ENCODE data around the gene DISC1.
"Not testable (repeated sequence)": the region's sequence is repeated elsewhere in the genome, so short reads cannot be mapped to it uniquely, and the experiment has no call there.

DISC1 gene

DNA sequence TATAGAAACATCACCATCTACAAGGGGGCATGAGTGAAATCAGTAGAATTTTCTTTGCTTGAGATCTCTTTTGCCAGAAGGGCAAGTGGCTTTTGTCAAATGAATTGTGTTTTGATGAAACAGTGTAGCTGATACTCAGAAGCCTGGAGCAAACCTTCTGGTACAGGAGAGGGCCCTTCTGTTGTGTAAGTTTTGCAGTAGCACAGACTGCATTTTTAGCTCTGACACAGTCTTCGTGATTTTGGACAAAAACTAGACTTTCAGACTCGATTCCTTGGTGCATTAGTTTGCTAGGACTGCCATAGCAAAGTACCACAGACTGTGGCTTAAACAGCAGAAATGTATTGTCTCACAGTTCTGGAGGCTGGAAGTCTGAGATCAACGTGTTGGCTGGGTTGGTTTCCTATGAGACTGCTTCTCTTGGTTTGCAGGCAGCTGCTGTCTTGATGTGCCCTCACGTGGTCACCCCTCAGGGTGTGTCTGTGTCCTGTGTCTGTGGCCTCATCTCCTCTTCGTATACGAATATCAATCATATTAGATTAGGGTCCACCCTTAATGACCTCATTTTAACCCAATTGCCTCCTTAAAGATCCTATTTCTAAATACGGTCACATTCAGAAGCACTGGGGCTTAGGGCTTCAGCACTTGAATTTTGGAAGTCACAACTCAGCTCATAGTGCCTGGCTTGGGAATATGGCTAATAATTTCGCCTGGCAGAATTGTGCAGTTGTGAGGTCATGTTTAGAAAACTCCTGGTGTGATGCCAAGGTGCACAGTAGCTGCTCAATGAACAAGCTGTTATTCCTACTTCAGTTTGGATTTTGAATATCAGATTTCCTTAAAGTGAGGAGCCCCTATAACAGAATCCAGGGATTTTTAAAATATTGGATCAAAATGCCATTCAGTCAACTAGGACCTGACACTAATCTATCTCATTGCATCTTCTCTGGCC lies 21.2 kb upstream of the DISC1 start:
- no peak for DNase-seq (ENCODE audit: low read depth in 2 of 3, low spot score in 1 of 3)

DNA sequence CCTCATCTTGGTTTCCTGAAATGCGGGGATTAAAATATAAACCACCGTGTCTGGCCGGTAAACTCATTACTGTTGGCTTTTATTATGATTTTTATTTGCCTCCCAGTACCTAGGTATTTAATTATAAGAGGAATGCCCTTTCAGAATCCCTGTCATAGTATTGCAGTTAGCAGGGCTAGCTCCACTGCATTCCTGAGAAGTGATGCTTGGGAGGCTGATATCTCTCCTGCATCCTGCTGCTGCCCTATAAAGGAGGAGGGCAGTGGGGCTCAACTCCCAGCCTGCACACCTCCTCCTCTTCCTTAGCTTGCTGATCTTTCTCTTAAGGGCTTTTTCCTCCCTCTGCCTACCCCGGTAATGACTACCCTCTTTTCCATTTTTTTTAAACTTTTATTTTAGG lies 19.9 kb upstream of the DISC1 start:
- no peak for DNase-seq (ENCODE audit: low read depth in 2 of 3, low spot score in 1 of 3)

DNA sequence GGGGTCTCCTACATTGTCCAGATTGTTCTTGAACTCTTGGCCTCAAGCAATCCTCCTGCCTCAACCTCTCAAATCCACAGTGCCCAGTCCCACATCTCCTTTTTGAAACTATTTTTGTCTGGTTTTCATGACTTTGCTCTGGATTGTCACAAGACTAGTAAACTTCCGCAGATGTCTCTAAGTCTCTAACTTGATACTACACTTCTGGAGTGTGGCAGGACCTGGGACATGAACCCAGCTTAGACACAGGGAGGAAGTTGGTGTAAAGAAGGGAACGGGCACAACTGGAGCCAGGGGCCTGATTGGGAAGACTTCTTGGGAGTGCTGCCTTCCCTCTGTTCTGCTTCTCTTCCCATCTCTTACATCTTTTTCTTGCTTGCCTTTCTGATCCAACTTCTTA lies 16.2 kb upstream of the DISC1 start:
- no peak for DNase-seq (ENCODE audit: low read depth in 2 of 3, low spot score in 1 of 3)

DNA sequence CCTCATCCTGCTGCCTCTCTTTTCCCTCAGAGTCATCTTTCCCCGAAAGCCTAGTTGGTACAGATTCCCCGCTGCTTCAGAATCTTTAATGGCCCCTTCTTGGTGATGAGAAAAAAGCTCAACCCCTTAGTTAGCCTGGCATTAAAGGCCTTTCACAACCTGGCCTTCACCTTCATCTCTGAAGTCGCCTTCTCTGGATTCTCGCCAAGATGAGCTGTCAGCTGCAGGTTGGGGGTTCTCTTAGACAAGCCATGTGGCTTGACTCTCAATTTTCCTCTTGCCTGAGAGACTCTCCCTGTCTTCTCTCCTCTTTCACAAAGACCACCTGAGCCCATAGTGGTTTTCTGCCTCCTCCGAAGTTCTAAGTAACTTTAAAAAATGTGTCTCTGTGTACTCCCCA lies 15.5 kb upstream of the DISC1 start:
- no peak for DNase-seq (ENCODE audit: low read depth in 2 of 3, low spot score in 1 of 3)

DNA sequence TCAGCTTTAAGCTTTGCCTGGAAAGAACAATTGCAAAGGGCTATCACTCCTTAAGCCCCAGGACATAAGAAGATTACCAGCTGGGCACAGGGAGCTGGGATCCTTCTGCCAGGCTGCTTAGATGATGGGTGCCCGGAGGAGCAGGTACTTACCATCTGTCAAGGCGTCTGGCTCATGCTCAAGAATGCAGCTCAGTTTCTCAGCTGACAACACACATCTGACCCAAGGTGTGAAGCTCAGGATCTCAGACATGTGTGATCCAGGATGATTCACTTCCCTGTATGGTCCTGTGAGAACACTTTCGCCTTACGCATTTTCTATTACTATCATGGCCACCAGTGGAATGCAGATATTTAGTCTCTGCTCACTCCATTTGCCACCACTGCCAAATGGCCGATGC lies 14.7 kb upstream of the DISC1 start:
- no peak for DNase-seq (ENCODE audit: low read depth in 2 of 3, low spot score in 1 of 3)

DNA sequence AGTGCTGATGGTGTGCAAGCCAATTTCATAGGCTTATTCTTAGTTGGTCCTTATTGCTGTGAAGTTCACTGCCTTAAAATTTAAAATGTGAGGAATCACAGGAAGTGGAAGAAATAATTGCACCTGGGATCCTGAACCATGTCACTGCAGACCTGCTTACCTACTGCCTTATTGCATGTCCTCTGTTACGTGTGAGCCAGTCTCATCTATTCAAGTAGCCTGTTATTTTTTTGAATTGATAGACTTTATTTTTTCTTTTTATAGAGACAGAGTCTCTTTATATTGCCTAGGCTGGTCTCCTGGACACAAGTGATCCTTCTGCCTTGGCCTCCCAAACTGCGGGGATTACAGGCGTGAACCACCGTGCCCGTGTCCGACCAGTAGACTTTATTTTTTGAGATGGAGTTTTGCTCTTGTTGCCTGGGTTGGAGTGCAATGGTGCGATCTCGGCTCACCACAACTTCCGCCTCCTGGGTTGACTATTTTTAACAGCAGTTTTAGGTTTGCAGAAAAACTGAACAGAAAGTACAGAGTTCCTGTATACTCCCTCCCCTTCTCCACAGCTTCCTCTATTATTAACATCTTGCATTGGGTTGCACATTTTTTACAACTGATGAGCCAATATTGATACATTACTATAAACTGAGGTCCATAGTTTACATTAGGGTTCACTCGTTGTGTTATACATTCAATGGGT lies 14.0 kb upstream of the DISC1 start:
- DNase-seq (ENCODE audit: low read depth in 2 of 3, low spot score in 1 of 3), result no peak

DNA sequence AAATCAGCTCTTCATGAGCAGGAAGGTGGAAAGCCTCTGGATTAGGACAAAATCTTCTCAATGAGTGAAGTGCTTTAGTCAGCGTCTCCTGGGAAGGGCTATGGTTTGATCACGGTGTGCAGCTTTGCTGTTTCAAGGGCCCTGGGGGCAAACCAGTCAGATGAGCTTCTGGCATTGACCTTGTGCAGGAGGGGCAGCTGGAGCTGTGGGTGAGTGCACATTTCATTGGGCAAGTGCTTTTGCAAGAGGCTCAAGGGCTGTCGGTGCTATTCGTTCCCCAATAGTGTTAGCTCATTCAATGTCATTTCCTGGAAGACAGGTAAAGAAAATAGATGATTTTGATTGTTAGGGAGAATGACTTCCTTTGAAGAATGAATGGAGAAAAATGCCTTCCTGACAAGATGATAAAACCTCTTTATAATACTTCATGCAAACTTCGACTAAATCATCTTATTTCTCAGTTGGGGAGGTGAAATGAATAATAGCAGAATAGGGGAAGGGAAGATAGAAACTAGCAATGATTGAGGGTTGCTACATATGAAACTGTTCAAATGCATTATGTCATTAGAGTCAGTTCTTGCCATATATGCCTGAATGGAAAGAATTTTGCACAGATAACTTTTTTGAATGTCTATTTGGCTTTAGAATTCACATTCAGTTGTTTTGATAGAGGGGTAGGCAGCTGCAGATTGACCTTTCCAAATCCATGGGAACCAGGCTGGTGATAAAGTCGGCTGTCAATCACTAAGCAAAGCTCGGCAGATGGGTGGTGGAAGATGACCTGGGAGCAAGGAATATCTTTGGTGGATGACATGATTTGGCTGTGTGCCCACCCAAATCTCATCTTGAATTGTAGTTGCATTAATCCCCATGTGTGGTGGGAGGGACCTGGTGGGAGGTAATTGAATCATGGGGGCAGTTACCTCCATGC lies 12.9 kb upstream of the DISC1 start:
- no peak for DNase-seq (ENCODE audit: low read depth in 2 of 3, low spot score in 1 of 3)

DNA sequence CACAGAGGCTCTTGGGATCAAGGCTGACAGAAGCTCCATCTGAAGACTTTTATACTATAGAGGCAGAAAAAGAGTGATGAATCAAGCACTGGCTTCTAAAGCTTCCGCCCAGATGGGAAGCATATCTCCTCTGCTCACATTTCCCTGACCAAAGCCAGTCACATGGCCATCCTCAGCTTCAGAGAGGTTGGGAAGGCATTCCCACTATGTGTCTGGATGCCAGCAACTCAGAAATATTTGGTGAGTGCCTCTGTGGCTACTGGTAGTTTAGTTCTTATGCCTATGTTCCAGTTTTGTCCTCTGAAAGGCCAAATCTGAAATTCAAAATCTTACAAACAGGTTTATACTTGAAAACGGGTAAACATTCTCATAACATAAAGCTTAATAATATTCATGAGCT lies 9.9 kb upstream of the DISC1 start:
- no peak for DNase-seq (ENCODE audit: low read depth in 2 of 3, low spot score in 1 of 3)

DNA sequence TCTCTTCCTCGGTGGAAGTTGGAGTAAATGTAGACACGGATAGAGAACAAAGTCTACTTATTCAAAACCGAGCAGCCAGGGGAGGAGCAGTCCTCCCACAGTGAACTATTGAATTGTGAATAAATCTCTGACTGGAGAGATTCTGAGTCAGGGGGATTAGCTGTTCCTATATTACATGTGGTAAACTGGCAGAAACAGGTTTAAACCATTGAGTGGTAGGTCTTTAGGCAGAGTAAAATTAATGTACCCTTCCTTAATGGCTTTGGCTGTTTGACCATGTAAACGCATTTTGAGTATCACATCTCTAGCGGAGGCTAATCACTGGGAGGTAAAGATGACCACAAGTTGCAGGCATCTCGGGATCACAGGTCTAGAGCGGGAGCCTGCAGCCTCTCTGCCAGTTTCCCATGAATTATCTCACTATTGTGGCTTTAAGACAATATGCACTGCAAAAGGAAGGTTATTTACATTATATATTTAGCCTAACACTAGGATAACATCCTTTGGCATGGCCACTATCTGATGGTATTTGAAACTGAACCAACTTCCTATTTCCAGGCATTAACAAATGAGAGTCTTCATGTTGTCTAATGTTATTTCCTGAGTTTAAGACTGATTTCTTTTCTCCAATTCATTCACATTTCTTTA lies 7.9 kb upstream of the DISC1 start:
- no peak for DNase-seq (ENCODE audit: low read depth in 2 of 3, low spot score in 1 of 3)

DNA sequence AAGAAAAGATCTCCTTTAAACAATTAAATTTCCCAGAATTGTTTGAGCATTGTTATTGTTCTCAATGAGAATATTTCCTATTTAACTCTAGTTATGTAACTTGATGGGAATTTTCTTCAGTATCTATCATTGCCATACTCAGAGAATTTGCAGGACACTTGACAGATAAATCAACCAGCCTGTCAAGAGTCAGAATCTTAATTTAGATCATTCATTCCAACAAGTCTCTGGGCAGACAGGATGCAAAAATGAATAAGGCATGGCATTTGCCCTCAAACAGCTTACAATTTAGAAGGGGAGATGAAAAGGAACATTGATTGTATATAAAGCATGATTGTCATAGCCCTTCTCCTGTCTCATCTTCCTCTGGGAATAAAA lies 7.3 kb upstream of the DISC1 start:
- no peak for DNase-seq (ENCODE audit: low read depth in 2 of 3, low spot score in 1 of 3)

DNA sequence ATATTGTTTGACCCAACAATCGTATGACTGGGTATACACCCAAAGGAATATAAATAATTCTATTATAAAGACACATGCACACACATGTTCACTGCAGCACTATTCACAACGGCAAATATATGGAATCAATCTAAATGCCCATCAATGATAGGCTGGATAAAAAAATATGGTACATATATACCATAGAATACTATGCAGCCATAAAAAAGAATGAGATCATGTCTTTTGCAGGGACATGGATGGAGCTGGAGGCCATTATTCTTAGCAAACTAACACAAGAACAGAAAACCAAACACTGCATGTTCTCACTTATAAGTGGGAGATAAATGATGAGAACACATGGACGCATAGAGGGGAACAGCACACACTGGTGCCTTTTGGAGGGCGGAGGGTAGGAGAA lies 1.5 kb upstream of the DISC1 start:
- DNase-seq (ENCODE audit: low read depth in 2 of 3, low spot score in 1 of 3), result not testable (repeated sequence)

DNA sequence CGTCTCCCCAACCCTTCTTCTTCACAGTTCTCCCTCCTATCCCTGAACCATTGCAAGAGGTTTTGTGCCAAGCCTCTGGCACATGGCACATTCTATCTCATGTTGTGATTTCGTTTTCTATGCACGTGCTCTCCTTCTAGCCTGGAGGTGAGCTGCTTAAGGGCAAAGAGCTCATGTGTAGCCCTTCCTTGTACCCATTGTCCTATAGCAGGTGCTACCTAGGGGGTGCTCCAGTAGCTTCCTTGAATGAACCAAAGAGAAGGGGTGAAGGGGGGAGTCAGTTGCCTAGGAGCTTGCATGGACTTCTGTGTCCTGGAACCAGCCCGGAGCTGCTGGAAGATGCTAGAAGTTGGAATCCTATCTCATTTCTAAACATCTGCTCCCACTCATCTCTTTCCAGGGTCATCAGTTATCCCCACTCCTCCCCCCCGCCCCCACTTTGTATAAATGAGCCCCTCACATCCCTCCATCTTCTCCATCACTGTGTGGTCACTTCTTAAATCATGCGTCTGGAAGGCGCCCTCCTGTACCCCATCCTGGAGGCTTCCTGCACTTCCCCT lies 535 bp upstream of the DISC1 start:
- DNase-seq (ENCODE audit: low read depth in 2 of 3, low spot score in 1 of 3), result no peak

DNA sequence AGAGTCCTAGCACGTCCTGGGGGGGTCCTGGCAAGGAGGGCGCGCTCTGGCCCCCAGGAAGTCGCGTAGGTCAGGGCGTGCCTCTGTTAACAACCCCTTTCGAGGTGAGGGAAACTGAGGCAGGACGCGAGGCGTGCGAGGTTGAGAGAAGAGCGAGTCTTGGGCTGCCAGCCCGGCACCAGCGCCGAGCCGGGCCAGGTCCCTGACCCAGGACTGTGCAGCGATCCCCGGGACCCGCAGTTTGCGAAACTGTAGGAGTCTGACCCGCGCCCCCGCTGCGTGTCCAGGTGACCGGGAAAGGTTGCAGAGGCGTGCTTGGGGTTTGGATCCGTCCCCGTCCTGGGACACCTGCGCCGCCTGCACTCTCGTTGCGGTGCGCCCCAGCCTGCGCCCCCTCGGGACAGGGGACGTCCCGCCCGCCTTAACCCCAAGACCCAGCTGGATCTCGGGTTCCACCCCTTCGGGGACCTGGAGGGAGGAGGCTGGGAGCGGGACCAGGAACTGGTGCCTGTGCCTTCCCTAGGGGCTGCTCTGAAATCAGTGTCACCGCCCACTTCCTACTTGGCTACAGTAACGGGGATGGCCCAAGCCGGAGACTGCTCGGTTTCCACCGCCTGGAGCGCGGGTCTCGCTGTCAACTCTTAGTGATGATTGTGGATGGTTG lies 493 bp downstream of the DISC1 start:
- DNase-seq (ENCODE audit: low read depth in 2 of 3, low spot score in 1 of 3), result peak in 1 of 3 donors; percentile 31

DNA sequence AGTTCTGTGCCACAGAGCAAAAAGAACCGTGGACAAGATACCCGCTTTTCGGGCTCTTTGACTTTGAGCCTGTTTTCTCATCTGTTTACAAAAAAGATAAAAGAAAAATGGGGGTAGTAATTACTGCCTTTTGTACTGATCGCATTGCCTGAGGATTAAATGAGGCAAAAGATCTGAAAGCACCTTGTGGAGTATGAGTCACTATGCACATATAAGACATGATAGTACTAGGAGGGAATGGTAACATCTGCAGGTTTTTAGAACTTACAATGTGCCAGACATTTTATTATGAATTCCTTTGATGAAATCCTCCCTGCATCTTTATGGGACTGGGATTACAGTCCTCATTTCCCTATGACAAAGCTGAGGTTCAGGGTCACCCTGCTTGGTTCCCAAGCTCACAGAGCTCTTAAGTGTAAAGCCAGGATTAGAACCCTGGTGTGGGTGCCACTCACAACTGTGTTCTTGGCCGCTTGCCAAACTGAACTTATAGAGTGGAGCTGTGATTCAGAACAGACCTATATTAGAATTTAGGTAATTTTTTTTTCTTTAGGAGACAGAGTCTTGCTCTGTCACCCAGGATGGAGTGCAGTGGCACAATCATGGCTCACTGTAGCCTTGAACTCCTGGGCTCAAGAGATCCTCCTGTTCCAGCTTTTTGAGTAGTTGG lies 1.8 kb downstream of the DISC1 start:
- peak; percentile 34 to 56 (median 37) for DNase-seq (ENCODE audit: low read depth in 2 of 3, low spot score in 1 of 3)

DNA sequence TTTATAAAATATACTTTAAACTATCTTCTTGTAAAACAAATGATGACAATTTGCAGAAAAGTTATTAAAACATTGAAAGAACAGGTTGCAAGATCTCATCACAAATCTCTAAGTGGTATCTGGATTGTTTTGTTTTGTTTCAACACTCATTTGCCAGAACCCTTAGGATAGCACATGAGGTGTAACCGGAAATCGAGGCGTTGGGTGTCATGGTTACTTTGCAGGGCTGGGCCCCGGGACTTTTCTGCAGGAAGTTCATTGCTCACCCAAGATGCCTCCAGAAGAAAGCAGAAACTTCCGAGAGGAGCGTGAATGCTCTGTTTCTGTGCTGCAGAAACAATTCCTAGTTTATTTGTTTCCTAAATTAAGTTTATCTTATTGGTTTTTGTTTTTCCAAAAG lies 2.5 kb downstream of the DISC1 start:
- no peak for DNase-seq (ENCODE audit: low read depth in 2 of 3, low spot score in 1 of 3)

DNA sequence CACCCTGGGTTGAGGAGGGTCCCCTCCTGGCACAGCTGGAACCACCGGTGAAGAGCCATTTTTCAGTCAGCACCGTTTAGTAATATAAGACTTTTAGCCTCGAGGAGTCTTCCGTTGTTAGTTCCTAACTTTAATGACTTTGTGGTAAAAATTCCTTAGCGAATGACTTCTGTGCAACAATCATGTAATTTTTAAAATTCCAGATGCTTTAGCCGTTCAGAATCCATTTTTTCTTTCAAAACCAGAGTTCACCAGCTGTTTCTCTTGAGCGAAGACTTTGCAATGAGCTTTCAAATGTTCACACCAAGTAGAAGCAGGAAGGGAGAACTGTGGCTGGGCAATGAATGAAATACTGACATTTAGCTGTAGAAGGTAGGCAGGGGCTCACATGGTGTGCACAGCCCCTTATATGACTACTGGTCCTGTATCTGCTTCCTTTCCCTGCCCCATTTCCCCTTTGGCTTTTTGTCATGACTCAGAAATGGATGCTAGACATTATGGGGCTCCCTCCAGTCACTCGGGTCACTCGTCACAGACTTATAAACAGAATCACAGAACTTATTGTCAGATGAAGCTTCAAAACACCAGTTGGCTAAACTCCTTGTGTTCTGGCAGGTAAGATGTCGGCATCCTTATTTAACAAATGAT lies 4.1 kb downstream of the DISC1 start:
- no peak for DNase-seq (ENCODE audit: low read depth in 2 of 3, low spot score in 1 of 3)

DNA sequence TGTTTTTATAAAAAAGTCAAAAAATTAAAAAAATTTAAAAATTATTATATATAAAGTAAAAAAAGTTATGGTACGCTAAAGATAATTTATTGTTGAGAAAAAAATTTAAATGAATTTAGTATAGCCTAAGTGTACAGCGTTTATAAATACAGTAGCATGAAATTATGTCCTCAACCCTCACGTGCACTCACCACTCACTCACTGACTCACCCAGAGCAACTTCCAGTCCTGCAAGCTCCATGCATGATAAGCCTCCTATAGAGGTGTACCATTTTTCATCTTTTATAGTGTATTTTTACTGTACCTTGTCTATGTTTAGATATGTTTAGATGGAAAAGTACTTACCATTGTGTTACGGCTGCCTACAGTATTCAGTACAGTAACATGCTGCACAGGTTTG lies 5.1 kb downstream of the DISC1 start:
- no peak for DNase-seq (ENCODE audit: low read depth in 2 of 3, low spot score in 1 of 3)

DNA sequence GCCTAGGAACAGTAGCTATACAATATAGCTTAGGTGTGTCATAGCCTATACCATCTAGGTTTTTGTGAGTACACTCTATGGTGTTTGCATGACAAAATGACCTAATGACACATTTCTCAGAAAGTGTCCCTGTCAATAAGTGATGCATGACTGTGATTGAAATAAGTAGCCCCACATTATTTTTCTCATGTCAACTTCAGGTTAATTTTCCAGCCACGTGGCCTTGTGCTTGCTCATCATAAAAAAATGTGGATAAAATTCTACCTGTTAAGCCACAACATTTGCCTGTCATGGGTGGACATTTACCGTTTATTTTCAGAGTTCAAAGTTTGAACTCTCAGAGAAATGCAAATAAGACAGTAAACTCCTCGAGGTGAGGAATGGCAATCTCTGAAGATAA lies 5.5 kb downstream of the DISC1 start:
- no peak for DNase-seq (ENCODE audit: low read depth in 2 of 3, low spot score in 1 of 3)
